Activated B cell treated with CpG ODN at 0.5 μM for 24 hours (primary cell): Measurements from ENCODE around the gene E2F4. TPM values are rescaled to one million over a fixed set of nuclear protein-coding genes. Genes with fewer than 3 reads are reported as not detected.

Experiments used
- ATAC-seq: fragments of 200-7000 bp; cut with Tn5 transposase; one replicate; pipeline ENCODE4 v1.10.0; 2021; ENCODE audit warnings: low read depth, mild to moderate bottlenecking, moderate library complexity
- CTCF ChIA-PET: fragments of 350-600 bp; sonication (Branson Sonifier 250); formaldehyde crosslinking; loops from one replicate; lab custom pipeline; 2021; ENCODE audit warnings: antibody characterized with exemption; lab: Charles Lee
- POLR2A ChIA-PET: fragments of 350-600 bp; sonication (Branson Sonifier 250); formaldehyde crosslinking; loops from one replicate; lab custom pipeline; 2021; ENCODE audit warnings: antibody characterized with exemption; lab: Charles Lee
- DNase-seq: peaks from one replicate; pipeline ENCODE4 v3.0.0; 2022
- H3K27ac Mint-ChIP-seq: one replicate; pipeline ENCODE4 v1.8.0; 2020; ENCODE audit warnings: mixed read lengths
- H3K27me3 Mint-ChIP-seq: one replicate; pipeline ENCODE4 v1.8.0; 2021; ENCODE audit warnings: mixed read lengths
- H3K36me3 Mint-ChIP-seq: one replicate; pipeline ENCODE4 v1.8.0; 2021; ENCODE audit warnings: low read depth, mixed read lengths
- H3K4me1 Mint-ChIP-seq: one replicate; pipeline ENCODE4 v1.8.0; 2021; ENCODE audit warnings: mixed read lengths
- H3K4me3 Mint-ChIP-seq: one replicate; pipeline ENCODE4 v1.8.0; 2020; ENCODE audit warnings: mild to moderate bottlenecking, mixed read lengths
- H3K9me3 Mint-ChIP-seq: one replicate; pipeline ENCODE4 v1.8.0; 2020; ENCODE audit warnings: mixed read lengths
- CTCF ChIP-seq: fragments of 200-600 bp; IDR thresholded peaks from one replicate; pipeline ENCODE4 v1.8.0; 2022; ENCODE audit warnings: antibody characterized with exemption, mild to moderate bottlenecking
- intact Hi-C: fragments of 100-400 bp; cut with micrococcal nuclease; formaldehyde crosslinking; loops from one replicate; pipeline ENCODE4 v1.15.1; 2024
- total RNA-seq: library from RNA; stranded (reverse); gene quantifications from 2 replicates; pipeline ENCODE4 v1.2.3, GENCODE V29; 2022

The E2F4 gene
- total RNA-seq, 1 donor from 2014 or later = 128 TPM

- Mint-ChIP-seq H3K27ac (no peak overlapping the region), H3K9me3 (no peaks in the 10 kb centered on the region), H3K36me3 (peaks cover 5% of the 10 kb centered on the region), H3K4me3 (no peak overlapping the region), H3K4me1 (no peaks in the 10 kb centered on the region), H3K27me3 (no peaks in the 10 kb centered on the region)
- DNase-seq (no peak), ATAC-seq (no peak)
- intact Hi-C loops = no loop called here
- no peak for TF ChIP-seq CTCF
- POLR2A ChIA-PET = no interaction called here
- CTCF ChIA-PET = no interaction called here
Measured at GRCh38 chr16:67209565-67209964, 17.6 kb downstream of the E2F4 start.

- no peak for TF ChIP-seq CTCF
- Mint-ChIP-seq H3K27me3 (no peaks in the 10 kb centered on the region), H3K27ac (no peak overlapping the region), H3K36me3 (peaks cover 3% of the 10 kb centered on the region), H3K4me3 (no peak overlapping the region), H3K4me1 (no peaks in the 10 kb centered on the region), H3K9me3 (no peaks in the 10 kb centered on the region)
- POLR2A ChIA-PET = no interaction called here
- ATAC-seq (no peak), DNase-seq (no peak)
- CTCF ChIA-PET = no interaction called here
- intact Hi-C loops = no loop called here
Measured at GRCh38 chr16:67210069-67210937, 18.3 kb downstream of the E2F4 start.

- H3K36me3 Mint-ChIP-seq = no peaks in the 10 kb centered on the region
- DNase-seq (no peak), ATAC-seq (no peak)
- no peaks in the 10 kb centered on the region for H3K27me3 Mint-ChIP-seq
- H3K9me3 Mint-ChIP-seq = no peaks in the 10 kb centered on the region
- ChIA-PET CTCF (no interaction called here), POLR2A (no interaction called here)
- TF ChIP-seq CTCF = no peak
- H3K27ac Mint-ChIP-seq = no peak overlapping the region
- H3K4me1 Mint-ChIP-seq = no peaks in the 10 kb centered on the region
- no peak overlapping the region for H3K4me3 Mint-ChIP-seq
- intact Hi-C loops = no loop called here
Measured at GRCh38 chr16:67211674-67212073, 19.7 kb downstream of the E2F4 start.

GRCh38 chr16:67212766-67213165 lies 20.8 kb downstream of the E2F4 start:
- intact Hi-C loops = no loop called here
- H3K9me3 Mint-ChIP-seq = no peaks in the 10 kb centered on the region
- ChIA-PET CTCF (no interaction called here), POLR2A (interaction anchor here (0.6 kb wide), 1 partner anchor 31 kb away, joined by 3 read pairs; no protein-coding TSS in a partner anchor)
- no peak overlapping the region for H3K4me3 Mint-ChIP-seq
- no peaks in the 10 kb centered on the region for H3K27me3 Mint-ChIP-seq
- H3K36me3 Mint-ChIP-seq = no peaks in the 10 kb centered on the region
- ATAC-seq (no peak), DNase-seq (no peak)
- no peaks in the 10 kb centered on the region for H3K4me1 Mint-ChIP-seq
- H3K27ac Mint-ChIP-seq = no peak overlapping the region
- no peak for TF ChIP-seq CTCF

GRCh38 chr16:67213197-67214019 lies 21.5 kb downstream of the E2F4 start:
- no peaks in the 10 kb centered on the region for H3K9me3 Mint-ChIP-seq
- ChIA-PET CTCF (no interaction called here), POLR2A (interaction anchor here (0.6 kb wide), 1 partner anchor 31 kb away, joined by 3 read pairs; no protein-coding TSS in a partner anchor)
- H3K27me3 Mint-ChIP-seq = no peaks in the 10 kb centered on the region
- no peak for TF ChIP-seq CTCF
- no peaks in the 10 kb centered on the region for H3K4me1 Mint-ChIP-seq
- intact Hi-C loops = no loop called here
- no peak for DNase-seq
- no peak overlapping the region for H3K27ac Mint-ChIP-seq
- no peaks in the 10 kb centered on the region for H3K36me3 Mint-ChIP-seq
- no peak for ATAC-seq
- no peak overlapping the region for H3K4me3 Mint-ChIP-seq
